GM19455 (cell line): ENCODE data around the gene ABI3BP.
"Not testable (repeated sequence)": the region's sequence is repeated elsewhere in the genome, so short reads cannot be mapped to it uniquely, and the experiment has no call there.

Experiments used
- ATAC-seq: cut with Tn5 transposase; IDR thresholded peaks from one replicate; pipeline ENCODE4 v1.9.1; 2021; ENCODE audit not compliant: unreplicated experiment

The ABI3BP gene

GRCh38 chr3:100993309-100993708 lies at the start of gene ABI3BP:
TSS of gene ABI3BP (minus strand) at chr3:100993421. CDS start at chr3:100993384, 37 bp downstream.
- ATAC-seq = no peak

DNA sequence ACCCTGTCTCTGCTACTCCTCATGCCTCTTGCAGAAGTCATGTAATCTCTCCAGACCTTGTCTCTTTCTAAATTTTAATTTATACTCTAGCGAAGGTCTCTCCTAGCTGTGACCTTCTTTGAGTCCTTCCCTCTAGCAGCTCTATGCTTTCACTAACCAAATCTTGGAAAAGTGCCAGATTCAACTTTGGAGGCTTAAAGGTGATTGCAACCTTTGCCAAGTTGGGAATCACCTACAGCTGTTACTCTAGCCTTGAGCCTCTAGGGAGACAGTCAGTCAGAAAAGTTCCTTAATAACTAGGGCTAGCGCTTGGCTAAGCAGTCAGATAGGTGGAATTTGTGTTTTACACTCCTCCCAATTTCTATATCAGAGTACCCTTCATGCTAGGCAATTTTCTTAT lies 46.1 kb upstream of the ABI3BP start:
- no peak for ATAC-seq

- no peak for ATAC-seq
Observed at GRCh38 chr3:101038880-101039279, 45.7 kb upstream of the ABI3BP start.

DNA sequence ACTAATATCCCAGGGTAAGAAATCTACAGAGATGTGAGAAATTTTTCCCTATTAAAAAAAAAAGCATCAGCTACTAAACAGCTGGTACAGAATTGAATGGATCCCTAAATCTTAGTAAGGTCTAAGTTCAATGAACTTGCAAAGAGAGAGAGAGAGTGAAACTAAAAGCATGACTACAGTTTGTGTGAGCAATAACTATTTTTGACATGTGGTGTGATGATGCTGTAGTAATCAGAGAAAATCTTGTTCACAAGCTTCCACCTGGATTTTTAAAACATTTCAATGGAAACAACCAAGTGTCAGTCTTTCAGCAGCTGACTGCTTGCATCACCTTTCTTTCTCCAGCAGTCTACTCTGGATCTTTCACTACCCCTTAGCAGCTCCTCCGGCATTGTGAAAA lies 45.2 kb upstream of the ABI3BP start:
- ATAC-seq = no peak

GRCh38 chr3:101037613-101038012 lies 44.4 kb upstream of the ABI3BP start:
- no peak for ATAC-seq

GRCh38 chr3:101036676-101037075 lies 43.5 kb upstream of the ABI3BP start:
- ATAC-seq = no peak

DNA sequence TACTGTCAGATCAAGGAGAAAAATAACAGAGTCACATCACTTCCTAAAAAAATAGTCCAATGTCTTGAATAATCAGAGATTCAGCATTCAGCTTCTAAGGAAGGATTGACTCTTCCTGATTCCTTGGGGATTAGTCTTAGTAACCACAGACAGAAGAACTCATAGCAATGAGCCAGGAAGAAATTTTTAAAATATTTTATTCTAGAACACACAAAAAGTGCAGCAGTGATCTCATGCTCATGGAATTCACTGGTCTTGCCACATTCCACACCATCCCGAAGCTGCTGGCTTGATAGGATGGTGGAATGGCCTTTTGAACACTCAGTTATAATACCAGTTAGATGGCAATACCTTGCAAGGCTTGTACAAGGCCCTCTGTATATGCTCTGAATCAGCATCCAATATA lies 43.0 kb upstream of the ABI3BP start:
- no peak for ATAC-seq

- ATAC-seq = no peak
Observed at GRCh38 chr3:101027286-101027685, 34.1 kb upstream of the ABI3BP start.

DNA sequence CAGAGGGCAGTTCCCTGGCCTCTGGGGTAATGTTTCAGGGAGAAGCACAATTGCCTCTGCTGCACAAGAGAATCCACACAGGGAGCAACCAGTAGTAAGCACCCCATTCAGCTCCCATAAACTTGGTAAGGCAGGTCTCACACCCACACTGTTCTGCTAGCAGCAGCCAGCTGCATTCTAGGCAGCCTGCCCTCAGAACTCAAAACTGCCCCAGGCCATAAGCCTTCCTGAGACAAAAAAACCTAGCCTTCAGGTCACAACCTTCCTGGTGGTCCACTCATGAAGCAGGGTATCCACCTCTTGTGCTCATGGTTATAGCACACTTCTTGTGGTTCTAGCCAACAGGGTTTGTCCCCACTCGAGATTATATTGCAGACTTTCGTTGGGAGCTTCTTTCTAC lies 33.7 kb upstream of the ABI3BP start:
- no peak for ATAC-seq

DNA sequence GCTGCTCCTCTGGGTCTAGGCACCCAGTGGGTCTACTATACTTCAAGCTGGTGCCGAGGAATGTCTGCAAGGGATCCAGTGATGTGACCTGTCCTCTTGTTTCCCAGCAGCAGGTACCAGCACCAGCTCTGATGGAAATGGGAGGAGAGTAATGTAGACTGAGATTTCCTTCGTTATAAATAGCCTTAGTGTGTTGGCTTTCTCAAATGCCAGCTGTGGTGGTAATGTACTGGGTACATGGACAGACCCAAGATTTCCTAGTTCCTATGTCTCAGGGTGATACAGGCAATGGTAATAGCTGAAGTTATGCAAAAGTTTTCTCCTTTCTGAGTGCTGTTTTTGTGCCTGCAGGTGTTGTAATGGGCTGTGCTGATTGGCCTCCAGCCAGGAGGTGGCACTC lies 33.0 kb upstream of the ABI3BP start:
- ATAC-seq = no peak

DNA sequence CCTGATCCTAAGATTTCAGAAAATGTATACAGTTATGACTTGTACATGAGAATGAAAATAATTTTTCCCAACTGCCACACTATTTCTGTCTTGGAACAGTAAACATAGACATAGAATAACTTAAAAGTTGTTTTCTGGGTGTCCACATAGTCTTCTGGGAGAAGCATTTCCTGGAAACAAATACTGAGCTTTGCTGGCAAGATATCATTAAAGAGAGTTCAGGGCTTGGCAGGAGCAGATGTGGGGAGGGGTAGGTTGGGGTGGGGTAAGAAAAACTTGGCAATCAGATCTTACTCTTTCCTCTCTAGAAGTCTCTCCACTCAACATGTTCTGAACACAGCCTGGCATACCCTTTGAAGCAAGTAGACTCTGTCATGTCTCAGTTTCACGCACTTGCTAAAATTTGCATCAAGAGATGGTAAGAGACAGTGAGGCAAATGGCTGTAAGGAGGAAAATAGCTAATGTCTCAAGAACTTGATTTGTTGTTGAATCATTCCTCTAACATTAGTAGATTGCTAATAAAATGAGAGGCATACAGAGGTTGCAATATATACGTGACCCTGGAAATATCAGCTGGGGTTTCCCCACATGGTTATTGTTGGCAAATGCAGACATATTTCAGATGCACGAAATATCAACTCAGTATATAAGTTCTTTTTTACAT lies 27.3 kb upstream of the ABI3BP start:
- no peak for ATAC-seq

DNA sequence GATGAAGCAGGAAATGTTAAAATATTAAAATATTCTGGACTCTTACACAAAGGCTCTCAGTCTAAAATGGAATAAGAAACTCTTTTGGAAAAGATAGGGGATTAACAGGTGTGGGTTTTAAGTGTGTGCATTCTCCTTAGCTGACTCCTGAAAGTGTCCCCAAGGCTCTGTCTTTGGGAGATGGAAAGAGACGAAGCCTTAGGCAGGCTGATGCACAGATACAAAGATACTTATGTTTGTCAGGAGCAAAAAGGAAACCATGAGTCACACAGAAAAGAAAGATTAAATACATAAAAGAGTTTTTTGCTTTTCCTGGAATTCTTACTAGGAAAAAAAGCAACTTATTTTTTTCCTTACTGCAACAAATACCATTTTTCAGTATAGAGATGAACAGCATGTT lies 23.8 kb upstream of the ABI3BP start:
- no peak for ATAC-seq

DNA sequence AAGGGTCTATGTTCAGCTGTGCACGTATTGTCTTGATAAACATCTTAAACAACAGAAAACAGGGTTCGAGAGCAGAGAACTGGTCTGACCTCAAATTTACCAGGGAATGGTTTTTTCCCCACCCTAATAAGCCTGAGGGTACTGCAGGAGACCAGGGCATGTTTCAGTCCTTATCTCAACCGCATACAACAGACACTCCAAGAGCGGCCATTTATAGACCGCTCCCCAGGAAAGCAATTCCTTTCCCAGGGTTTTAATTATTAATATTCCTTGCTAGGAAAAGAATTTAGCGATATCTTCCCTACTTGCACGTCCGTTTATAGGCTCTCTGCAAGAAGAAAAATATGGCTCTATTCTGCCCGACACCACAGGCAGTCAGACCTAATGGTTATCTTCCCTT lies 19.1 kb upstream of the ABI3BP start:
- not testable (repeated sequence) for ATAC-seq

DNA sequence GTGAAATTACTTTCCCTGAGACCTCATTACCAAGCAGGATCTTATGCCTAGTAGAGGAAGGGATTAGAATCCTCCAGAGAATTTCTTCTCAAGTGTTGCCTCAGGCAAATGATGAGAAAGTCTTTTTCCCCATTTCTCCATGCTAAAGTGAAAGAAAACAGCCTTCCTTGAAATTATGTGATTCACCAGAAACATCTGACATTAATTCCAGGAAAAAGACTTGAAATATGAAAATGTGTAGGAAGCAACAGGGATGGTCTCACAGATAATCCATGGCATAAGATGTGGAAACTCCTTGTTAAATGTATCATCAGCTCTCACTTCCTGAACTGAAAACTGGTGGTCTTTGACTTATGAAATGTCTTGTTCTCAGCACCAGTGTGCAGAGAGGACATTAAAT lies 17.9 kb upstream of the ABI3BP start:
- no peak for ATAC-seq

- no peak for ATAC-seq
Observed at GRCh38 chr3:101010296-101010695, 17.1 kb upstream of the ABI3BP start.

- ATAC-seq = no peak
Observed at GRCh38 chr3:101009386-101009785, 16.2 kb upstream of the ABI3BP start.

DNA sequence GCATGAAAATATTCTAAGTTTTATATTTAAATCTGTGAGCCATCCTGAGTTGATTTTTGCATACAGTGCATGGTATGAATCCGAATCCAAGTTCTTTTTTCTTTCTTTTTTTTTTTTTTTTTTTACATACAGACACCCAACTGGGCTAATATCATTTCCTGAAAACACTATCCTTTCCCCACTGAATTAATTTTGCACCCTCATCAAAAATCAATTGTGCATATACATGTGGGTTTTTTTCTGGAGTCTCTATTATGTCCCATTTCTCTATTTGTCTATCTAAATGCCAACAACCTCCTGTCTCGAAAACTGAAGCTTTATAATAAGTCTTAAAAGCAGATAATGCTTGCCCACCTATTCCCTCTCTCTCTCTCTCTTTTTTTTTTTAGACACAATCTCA lies 5.9 kb upstream of the ABI3BP start:
- ATAC-seq = no peak

GRCh38 chr3:100994809-100995208 lies 1.6 kb upstream of the ABI3BP start:
- no peak for ATAC-seq

GRCh38 chr3:100994187-100994586 lies 966 bp upstream of the ABI3BP start:
- ATAC-seq = no peak

DNA sequence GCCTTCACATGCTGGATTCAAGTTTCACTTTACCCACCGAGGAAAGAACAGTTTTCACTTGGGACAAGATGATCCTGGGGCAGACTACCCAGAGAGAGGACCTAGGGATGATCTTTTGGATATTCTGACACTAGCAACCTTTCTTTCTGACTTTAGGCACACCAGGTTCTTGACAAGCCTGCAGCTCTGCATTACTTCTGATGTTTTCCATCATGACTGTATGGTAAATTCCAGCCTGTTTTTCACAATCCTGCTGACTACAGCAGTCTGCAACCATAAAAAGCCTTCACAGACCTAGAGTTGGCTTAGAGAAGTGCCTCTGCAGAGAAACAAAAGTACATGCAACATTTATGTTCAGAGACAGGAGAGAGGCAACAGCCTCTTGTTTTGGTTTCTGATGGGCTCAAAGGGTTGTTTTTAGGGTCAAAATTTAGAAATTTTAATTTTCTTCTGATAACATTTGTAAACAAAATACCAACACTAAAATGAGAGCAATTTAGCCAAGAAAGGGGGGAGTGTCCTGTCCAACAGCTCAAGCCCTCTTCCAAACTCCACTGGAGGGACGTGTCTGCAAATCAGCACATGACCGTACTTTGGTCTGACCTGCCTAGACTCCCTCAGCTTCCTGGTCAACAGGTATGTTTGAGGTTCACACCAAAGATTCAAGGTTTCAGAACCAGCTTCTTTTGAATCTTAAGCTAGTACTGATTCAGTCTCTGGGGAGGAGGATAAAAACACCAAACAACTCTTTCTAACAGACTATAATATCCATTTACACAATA lies 799 bp downstream of the ABI3BP start:
- no peak for ATAC-seq

GRCh38 chr3:100988080-100988479 lies 5.1 kb downstream of the ABI3BP start:
- ATAC-seq = no peak

GRCh38 chr3:100984308-100984707 lies 8.9 kb downstream of the ABI3BP start:
- ATAC-seq = no peak

DNA sequence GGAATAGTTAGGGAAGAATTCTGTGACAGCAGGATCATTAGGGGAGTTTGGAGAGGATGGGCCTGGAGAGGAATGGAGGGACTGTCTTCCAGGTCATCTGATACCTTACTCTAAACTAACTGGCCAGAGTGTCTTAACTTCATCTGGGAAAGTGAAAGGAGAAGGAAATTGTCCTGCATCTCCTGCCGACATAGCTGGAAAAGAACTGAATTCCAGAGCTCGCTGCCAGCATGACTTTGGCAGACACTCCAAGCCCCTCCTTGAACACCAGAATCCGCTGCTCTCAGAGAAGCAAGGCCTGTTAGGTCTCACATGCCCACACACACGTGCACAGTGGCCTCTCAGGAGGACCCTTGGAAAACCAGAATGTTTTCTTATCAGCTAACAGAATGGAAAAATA lies 10.5 kb downstream of the ABI3BP start:
- no peak for ATAC-seq
